HG03280 (cell line): ENCODE data around the gene NCOA6.

ENCODE experiments used
- ATAC-seq: cut with Tn5 transposase; IDR thresholded peaks from one replicate; pipeline ENCODE4 v1.9.1; 2021; ENCODE audit warnings: mild to moderate bottlenecking, moderate library complexity; ENCODE audit not compliant: unreplicated experiment

Gene NCOA6

DNA sequence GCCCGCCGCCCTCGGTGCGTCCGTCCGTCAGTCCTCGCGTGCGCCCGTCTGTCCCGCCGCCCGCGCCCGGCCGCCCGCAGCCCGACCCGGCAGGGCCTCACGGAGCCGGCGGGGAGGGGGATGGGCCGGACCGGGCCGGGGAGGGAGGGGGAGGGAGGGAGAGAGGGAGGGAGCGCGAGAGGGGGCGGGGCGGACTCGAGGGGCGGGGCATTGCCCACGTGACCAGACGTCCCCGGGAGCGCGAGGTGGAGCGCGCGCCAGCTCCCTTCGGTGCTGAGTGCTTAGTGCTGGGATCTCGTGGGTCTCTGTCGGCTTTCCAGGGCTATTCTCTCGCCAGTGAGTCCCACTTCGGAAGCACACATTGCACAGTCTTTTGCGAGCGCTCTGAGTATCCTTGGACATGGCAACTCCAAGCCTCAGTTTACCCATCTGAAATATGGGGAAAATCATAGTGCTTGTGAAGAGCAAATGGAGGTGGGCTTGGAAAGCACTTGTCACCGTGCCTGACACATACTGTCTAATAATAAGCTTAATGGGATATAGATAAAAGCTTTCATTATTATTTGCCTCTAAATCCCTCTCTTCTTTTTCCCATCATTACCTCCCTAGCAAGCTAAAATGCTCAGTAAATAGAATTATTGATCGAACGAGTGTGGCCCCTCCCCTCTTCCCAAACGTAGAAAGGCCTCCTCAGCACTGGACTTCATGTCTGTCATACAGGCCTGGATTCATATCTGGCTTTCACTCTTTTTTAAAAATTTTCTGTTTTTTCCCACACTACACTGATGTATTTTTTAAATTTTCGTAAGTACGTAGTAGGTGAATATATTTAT, at the start of gene NCOA6:
Gene NCOA6 (minus strand): TSS at position 122 of the 833 bp plus-strand sequence. CDS start 43,296 bp downstream, outside the sequence.
- peak; percentile 49 for ATAC-seq

GRCh38 chr20:34874094-34874654, 48.7 kb upstream of the NCOA6 start:
- no peak for ATAC-seq

DNA sequence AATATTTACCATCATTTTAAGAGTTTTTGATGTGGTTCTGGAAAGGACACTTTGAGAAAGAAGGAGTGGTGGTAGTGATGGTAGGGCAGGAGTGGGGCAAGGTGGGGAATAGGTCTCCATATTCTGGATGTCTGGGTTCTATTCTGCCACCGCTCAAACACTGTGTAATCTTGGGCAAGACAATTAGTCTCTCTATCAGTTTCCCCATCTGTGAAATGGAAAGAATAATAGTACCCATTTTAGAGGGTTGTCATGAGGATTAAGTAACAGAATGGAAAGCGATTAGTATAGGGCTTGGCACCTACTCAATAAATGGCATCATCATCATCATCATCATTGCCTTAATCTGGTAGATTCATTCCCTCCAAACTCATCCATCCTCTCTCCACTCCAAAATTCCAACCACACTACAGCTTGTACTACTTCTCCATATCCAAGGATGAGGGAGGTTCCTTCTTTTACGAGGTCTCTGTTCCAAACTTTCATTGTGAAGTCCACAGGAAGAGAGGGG, 48.2 kb upstream of the NCOA6 start:
- ATAC-seq, result no peak

DNA sequence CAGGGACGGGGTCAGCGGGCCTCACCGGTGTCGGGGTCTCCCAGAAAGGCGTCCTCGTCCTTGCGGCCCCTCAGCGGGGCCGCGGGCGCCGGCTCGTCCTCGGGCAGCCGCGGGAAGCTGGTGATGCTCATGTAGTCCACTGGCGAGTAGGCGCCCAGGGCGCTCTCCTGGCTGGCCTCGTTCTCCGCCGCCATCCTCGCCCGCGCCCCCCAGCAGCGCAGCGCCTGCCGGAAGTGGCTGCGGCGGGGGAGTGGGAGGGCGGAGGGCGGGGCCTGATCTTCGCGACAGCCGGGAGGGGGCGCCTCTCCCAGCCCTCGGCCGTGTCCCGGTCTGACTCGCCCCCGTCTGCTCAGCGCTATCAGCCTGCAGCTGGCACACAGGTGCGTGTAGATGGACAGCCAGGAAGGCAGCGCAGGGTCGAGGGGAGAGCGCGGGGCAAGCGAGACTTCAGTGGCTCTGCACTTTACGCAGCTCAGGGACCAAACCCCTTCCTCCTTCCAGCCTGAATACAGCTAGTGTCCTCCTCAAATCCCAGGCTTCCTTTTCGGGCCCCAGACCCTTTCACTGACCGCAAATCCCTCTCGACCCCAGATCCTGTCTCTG, 47.3 kb upstream of the NCOA6 start, which contains the start of gene GGT7:
Gene GGT7 (minus strand): TSS at position 235 of the 603 bp plus-strand sequence. CDS start 41 bp downstream, at position 194.
- ATAC-seq, result peak; percentile 34

DNA sequence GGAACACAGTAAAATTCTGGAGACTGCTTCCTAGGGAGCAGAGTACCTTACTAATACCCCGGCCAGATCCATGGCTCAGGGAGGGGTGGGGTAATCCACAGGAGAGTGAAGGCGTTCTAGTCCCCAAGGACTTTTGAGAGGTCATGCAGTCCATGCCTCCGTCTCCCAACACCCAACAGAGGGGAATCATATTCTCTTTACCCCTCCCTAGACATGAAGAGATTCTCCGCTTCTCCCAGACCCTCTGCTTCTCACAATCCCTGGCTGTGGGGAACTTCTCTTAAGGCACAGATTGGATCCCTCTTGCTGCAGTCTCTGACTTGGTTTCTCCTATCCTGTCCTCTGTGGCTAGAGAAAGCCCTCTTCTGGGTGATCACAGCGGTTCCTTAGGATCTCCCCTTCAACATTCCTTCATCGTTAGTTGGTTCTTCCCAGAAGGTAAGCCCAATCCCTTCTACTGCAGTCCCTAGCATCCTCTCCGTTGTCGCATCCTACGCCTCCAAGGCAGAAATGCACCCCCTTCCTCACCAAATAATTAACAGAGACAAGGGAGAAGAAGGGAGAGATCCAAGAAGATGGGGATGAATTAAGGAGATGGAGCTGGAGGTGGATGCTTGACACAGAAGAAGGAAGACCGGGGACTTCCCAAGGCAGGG, 46.6 kb upstream of the NCOA6 start:
- ATAC-seq, result no peak

DNA sequence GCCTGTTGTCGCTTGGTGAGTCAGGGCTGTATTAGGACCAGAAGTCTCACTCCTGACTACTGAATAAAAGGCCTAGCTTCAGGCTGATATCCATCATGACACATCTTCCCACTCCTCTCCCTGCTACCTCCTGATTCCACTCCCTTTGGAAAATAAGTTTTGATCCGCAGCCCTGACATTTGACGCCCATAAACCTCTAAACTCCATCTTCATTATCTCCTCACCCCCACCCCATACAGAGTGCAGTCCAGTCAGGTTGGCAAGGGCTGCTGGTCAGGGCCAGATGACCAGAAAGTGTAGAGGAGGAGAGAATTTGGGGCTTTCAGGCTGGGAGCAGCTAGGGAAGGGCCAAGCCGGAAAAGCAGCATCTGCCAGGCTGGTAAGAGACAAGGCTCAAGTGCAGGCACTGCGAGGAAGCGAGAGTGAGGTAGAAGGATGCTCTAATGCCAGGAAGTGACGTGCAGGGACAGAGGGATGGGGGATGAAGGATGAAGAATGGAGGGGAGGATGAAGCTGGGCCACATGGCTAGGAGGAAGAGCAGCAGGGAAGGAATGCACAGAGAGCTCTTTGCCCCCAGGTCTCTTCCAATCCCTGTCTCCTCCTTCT, 46.0 kb upstream of the NCOA6 start:
- no peak for ATAC-seq

DNA sequence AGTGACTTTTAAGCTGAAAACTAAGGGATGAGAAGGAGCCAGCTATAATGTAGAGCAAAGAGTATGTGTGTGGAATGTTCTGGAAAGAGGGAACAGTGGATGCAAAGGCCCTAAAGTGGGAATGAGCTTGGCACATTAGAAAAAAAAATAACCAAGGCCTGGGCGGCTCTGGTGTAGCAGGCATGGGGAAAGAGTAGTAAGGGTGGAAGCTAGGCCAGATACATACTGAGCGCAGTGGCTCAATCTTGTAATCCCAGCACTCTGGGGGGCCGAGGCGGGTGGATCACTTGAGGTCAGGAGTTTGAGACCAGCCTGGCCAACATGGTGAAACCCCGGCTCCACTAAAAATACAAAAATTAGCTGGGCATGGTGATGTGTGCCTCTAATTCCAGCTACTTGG, 38.8 kb upstream of the NCOA6 start:
- ATAC-seq, result no peak

DNA sequence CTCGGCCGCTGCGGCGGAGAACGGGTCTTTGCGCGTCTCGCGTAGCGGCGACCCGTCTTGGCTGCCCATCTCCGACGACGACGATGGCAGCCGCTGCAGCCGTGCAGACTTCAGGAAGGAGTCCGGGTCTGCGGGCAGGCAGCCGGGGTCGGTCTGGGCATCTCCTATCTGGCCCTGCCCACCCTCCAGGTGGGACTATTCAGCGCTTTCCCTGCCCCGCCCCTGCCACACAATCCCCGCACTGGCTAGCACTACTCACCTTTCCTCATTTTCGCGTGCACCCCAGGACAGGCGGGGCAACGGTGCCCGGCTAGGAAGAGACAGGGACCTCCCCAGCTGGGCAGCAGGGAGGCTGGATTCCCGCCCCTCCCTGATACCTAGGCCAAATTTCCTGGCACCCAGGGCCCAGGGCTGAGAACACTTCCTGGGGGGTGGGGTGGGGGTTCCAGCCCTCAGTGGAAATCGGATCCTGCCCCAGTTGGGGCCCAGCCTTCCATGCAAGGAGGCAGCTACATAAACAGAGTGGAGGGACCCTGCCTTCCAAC, 38.0 kb upstream of the NCOA6 start:
- no peak for ATAC-seq

GRCh38 chr20:34862724-34863123, 37.3 kb upstream of the NCOA6 start:
- ATAC-seq, result no peak

DNA sequence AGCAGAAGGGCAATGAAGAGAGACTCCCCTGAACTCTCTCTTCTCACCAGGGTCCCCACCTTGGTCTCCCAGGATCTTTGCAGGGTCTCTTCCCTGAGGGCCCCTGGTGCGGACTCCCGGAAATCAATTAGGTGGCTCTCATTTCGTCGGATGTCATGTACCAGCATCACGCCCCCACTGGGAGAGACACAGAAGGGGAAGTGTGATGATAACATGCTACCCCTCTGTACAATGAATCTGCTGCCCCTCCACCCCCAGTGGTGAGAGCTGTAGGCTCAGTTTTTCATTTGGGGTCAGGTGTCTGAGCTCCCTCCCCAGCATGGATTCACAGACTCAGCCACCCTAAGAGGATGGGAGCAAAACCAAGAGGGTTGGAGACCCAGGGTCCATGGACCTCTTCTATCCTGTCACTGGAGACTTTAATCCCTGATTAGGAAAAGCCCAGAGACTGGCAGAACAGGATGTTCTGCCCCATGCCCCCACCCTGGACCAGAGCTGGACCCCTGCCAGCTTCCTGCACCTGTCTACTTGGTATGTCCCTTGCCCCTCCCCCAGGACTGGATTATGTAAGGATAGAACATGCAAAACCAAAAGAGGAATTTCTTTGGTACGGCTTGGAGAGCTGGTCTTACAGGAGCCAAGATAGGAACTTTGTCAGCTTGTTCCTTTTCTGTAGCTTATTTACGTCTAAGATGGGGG, 36.1 kb upstream of the NCOA6 start:
- ATAC-seq, result no peak

- ATAC-seq, result no peak
These were observed 34.5 kb upstream of the NCOA6 start for GRCh38 chr20:34859826-34860545.

DNA sequence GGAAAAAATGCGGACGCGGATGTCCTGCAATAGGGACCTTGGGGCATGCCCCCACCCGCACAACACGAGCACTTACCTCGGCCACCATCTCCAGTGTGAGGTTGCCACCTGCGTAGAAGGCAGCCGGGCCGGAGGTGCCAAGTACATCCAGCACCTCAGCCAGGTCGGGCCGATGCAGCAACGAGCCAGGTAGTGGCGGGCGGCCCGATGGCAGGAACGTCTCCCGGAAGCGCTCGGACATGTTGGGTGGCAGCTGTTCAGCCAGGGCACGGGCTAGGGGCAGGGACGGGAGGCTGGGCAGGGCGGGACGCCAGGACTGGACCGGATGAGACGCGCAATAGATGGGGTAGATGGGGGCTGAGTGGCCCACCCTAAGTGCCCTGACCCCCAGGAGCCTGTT, 33.9 kb upstream of the NCOA6 start:
- ATAC-seq, result no peak

DNA sequence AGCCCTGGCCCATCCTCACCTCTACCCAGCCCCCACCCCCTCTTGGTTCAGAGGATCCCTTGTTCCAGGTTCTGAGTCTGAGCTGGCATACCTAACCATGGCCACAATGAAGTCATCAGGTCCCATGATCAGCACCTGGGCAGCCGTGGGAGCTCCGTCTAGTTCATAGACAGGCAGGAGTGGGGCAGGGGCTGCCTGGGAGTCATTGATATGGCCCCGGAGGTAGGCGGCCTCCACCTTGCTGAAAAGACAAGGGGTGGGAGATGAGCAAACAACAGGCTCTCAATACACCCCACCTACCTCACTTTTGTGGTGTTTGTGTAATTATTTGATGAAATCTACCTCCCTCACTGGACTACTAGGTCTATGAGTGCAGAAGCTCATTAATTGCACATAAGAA, 26.8 kb upstream of the NCOA6 start:
- ATAC-seq, result no peak

DNA sequence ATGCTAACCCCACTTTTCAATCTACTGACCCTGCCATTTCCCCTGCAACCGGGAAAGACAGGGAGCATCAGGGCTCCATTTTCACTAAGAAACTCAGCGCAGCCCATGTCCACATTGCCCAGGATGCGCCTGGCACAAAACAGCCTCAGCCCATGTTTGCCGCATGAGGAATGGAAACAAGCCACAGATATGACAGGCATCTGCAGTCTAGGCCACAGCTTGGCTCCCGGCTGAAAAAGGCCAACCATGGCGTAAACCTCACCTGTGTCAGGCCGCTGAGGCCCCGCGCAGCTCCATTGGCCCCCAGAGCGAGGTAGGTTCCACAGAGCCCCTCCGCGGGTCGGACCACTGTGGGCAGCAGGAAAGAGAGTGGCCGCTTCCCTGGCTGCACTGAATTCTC, 25.5 kb upstream of the NCOA6 start:
- ATAC-seq, result no peak

DNA sequence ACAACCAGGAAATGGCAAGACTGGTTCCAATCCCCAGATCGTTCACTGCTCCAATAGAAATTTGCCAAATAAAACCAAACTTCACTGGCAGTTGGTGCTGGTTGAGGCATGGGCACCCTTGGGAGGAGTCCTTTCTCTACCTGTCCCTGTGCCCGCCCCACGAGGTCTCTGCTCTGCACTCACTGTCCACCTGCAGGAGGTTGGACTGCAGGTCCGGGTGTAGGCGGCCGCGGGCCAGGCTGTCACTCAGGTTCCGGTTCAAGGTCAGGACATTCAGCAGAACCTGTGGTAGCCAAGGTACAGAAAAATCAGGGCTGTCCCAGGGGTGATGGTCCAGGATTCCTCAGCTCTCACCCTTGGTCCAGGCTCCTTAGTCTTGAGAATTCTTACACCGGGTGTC, 24.3 kb upstream of the NCOA6 start:
- ATAC-seq, result no peak

- ATAC-seq, result no peak
These were observed 23.1 kb upstream of the NCOA6 start for GRCh38 chr20:34848597-34848996.

DNA sequence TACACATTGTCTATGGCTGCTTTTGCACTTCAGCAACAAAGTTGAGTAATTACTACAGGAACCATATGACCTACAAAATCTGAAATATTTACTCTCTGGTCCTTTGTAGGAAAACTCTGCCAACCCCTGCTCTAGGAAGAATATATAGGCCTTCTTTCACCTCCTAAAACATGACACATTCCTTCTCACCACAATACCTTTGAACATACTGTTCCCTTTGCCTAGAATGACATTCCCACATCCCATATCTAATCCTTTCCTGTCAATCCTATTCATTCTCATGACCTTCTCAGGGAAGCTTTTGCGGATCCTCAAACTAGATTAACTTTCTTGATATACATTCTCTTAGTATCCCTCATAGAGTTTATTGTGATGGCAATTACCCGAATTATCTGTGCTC, 18.0 kb upstream of the NCOA6 start:
- no peak for ATAC-seq

DNA sequence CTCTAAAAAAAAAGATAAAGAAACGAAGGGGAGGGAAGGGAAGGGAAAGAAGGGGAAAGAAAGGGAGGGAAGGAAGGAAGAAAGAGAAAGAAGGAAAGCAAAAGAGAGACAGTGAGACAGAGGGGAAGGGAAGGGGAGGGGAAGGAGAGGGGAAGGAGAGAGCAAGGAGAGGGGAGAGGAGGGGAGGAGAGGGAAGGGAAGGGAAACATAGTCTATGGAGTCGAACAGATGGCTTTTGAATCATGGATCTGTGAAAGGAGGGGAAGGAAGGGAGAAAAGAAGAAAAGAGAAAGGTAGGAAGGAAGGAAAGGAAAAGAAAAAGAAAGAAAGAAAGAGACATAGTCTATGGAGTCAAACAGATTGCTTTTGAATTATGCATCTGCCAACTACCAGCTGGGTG, 16.7 kb upstream of the NCOA6 start:
- no peak for ATAC-seq

GRCh38 chr20:34834459-34834893, 9.0 kb upstream of the NCOA6 start:
- ATAC-seq, result no peak
